Measurements from ENCODE around the gene TRAF1. TPM values are rescaled to one million over a fixed set of nuclear protein-coding genes. Genes with fewer than 3 reads are reported as not detected.

TRAF1 gene
- total RNA-seq, 1 donor from 2014 or later: 16.7 TPM

DNA sequence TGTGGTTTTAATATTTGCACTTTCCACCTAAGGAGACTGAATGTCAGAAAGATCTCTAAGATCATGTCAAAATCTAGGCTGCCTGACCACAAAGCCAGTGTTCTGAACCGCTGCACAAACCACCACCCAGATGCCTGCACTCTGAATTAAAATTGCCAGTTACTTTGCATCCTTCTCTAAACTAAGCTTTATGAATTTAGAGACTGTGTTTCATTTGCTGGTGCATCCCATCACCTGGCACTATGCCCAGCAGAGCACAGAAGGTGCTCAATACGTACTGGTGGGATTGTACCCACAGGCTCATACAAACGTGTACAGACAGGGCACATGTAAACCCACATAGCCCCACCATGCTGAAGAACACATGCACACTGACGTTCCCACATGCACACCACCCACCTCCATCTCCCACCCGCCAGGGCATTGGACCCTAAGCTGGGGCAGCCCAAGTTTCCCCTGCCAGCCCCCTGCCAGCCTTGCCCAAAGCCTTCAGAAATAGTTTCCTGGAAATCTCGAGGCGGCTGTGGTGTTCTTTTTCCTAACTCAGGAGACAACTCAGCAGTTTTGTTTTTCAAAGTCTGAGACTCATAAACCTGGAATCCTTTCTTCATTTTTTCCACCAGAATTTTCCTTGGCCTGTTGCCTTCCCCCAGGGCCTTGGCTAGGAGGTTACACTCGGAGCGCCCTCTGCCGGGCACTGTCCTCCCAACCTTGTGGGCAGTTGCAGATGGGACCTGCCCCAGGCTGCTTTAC, 9.6 kb upstream of the TRAF1 start:
- DNase-seq (ENCODE audit: low spot score in 2 of 2): peak; percentile 68 to 98
- Histone ChIP-seq H3K27ac (peak overlapping the region; percentile 97 to 98), H3K9me3 (no peaks in the 10 kb centered on the region), H3K36me3 (no peaks in the 10 kb centered on the region), H3K27me3 (no peaks in the 10 kb centered on the region), H3K4me3 (peak overlapping the region; percentile 13 to 35), H3K4me1 (peaks cover 31 to 77% of the 10 kb centered on the region in 2 donors)
- TF ChIP-seq, protein P1, sequence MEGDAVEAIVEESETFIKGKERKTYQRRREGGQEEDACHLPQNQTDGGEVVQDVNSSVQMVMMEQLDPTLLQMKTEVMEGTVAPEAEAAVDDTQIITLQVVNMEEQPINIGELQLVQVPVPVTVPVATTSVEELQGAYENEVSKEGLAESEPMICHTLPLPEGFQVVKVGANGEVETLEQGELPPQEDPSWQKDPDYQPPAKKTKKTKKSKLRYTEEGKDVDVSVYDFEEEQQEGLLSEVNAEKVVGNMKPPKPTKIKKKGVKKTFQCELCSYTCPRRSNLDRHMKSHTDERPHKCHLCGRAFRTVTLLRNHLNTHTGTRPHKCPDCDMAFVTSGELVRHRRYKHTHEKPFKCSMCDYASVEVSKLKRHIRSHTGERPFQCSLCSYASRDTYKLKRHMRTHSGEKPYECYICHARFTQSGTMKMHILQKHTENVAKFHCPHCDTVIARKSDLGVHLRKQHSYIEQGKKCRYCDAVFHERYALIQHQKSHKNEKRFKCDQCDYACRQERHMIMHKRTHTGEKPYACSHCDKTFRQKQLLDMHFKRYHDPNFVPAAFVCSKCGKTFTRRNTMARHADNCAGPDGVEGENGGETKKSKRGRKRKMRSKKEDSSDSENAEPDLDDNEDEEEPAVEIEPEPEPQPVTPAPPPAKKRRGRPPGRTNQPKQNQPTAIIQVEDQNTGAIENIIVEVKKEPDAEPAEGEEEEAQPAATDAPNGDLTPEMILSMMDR (IDR thresholded peaks at IDR 0.05): peak; percentile 86 to 92 (median 89)
- intact Hi-C loops (cut with DNase I): loop anchor here (1.0 to 10.0 kb wide), 7 partner anchors 20 to 349 kb away; partner anchors contain the start of genes FBXW2 and PHF19

DNA sequence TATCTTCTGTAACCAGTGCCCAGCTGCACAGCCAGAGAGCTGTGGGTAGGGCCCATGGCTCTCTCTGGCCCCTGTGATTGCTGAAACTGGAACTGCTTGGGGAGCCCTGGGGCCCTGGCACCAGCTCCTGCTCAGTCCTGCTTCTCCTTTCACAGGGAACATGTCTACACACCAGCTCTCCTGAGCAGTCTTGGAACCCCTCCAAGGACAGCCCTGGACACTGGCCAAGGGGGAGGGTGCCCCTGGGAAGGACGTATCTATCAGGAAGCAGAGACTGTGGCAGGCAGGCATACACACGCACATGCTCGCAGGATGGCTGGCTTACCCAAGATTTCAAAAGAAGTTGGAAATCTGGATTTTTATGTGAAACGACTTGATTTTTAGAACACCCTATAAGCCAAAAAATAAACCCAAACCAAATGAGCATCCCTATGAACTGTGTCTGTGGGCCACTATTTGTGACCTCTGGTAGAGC, 8.8 kb upstream of the TRAF1 start:
- Histone ChIP-seq H3K4me1 (peaks cover 37 to 79% of the 10 kb centered on the region in 2 donors), H3K27ac (peak overlapping the region; percentile 97 to 98), H3K27me3 (no peaks in the 10 kb centered on the region), H3K4me3 (peak overlapping the region; percentile 4 to 35), H3K9me3 (no peaks in the 10 kb centered on the region), H3K36me3 (no peaks in the 10 kb centered on the region)
- intact Hi-C loops (cut with DNase I): loop anchor here (2.0 to 10.0 kb wide), 3 partner anchors 13 to 349 kb away; no protein-coding TSS in a partner anchor
- DNase-seq (ENCODE audit: low spot score in 2 of 2): peak; percentile 97 to 99
- TF ChIP-seq, protein P1 (IDR thresholded peaks at IDR 0.05): no peak

DNA sequence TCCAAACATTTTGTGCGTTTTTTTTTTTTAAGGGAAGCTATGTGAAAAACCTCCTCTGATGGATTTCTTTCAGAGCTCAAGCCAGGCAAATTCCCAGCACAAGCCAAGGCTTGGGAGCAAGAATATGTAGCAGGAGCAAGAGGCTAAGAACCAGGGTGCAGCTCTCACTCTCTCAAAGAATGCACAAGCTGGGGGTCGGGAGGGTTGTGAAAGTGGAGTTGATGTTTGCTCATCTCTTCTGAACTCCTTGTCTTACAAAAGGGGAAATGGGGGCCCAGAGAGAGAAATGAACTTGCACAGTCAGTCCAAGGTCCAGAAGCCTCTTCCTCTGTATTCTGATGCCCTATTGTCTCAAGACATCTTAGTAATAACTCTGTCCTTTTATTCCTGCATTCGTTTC, 7.7 kb upstream of the TRAF1 start:
- intact Hi-C loops (cut with DNase I): loop anchor here (2.0 to 10.0 kb wide), 3 partner anchors 15 to 351 kb away; no protein-coding TSS in a partner anchor
- no peak overlapping the region for H3K4me3 ChIP-seq
- H3K36me3 ChIP-seq: no peaks in the 10 kb centered on the region
- H3K4me1 ChIP-seq: peaks cover 44 to 88% of the 10 kb centered on the region in 2 donors
- DNase-seq (ENCODE audit: low spot score in 2 of 2): peak in 1 of 2 donors; percentile 67
- no peaks in the 10 kb centered on the region for H3K27me3 ChIP-seq
- no peaks in the 10 kb centered on the region for H3K9me3 ChIP-seq
- TF ChIP-seq, protein P1 (IDR thresholded peaks at IDR 0.05): no peak
- peak overlapping the region; percentile 97 to 98 for H3K27ac ChIP-seq

DNA sequence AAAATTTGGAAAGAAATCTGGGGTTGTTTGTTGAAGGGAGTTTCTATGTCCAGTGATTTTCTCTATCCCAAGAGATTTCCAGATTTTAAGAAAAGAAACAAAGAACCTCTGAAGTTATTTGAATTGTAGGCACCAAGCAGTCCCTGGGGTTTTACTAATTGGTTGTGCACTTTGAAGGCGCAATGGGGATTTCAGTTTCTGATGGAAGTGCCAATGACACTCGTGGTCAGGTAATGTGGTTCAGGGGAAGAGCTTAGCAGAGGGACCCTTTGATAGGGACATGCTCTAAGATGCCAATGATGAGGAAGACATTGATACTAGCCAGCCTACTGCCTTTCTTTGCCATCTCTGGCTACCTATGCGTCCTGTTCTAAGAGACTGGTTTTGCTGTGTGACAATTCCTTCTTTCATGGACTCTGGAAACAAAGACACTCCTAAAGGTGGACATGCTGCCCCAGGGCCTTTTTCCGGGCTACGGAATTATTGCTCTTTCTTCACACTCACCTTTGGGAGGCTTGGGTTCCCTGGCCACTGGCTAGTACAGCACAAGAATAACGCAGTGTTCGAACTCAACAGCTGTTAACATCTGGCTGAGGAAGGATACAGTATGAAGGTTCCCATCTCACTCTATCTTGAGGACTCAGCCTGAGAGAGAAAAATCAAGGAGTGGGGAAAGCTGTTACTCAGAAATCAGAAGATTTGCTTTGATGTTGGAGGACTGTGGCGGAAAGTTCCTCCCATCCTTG, 6.9 kb upstream of the TRAF1 start:
- Histone ChIP-seq H3K27ac (peak overlapping the region; percentile 97 to 98), H3K4me3 (no peak overlapping the region), H3K27me3 (no peaks in the 10 kb centered on the region), H3K9me3 (no peaks in the 10 kb centered on the region), H3K36me3 (no peaks in the 10 kb centered on the region), H3K4me1 (peaks cover 46 to 90% of the 10 kb centered on the region in 2 donors)
- intact Hi-C loops (cut with DNase I): loop anchor here (2.0 to 10.0 kb wide), 3 partner anchors 15 to 351 kb away; no protein-coding TSS in a partner anchor
- TF ChIP-seq, protein P1 (IDR thresholded peaks at IDR 0.05): no peak
- DNase-seq (ENCODE audit: low spot score in 2 of 2): peak in 1 of 2 donors; percentile 55

DNA sequence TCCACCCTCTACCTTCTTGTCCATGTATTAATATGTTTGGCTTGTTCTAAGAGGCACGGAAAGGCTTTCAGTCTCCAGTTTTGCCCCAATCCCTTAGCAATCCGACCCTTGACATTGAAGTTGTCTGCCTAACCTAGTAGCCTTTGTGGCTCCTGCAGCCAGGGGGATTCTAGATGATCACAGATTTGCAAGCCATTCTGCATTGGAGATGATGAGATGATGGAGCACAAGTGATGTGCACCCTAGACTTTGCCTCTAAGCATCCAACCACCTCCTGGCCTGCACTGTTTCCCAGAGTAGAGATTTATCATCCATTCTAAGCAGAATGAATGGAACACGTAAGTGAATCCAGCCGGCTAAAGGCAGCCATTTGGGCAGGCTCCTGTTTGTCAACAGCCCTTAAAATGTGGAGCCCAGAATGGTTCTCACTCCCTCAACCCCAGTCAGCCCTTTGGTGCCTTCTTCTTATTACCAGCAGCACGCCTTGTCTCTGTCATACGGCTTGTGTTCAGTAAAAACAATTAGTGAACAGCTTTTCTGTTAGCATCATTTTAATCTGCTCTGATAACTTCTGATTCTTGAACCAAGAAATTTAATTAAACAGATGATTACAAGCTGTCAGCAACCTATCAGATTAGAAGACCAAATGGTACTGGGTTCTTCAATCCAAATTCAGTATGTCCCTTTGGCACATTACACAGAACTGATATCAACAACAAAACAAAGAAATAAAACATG, 5.7 kb upstream of the TRAF1 start:
- intact Hi-C loops (cut with DNase I): loop anchor here (10.0 kb wide), 2 partner anchors 197 to 353 kb away; no protein-coding TSS in a partner anchor
- TF ChIP-seq, protein P1 (IDR thresholded peaks at IDR 0.05): no peak
- Histone ChIP-seq H3K9me3 (no peaks in the 10 kb centered on the region), H3K4me1 (peaks cover 44 to 83% of the 10 kb centered on the region in 2 donors), H3K4me3 (no peak overlapping the region), H3K27me3 (no peaks in the 10 kb centered on the region), H3K36me3 (no peaks in the 10 kb centered on the region), H3K27ac (peak overlapping the region; percentile 97 to 98)
- no peak for DNase-seq (ENCODE audit: low spot score in 2 of 2)

Data from ascending aorta (tissue), 2 donors.